GM21786 (cell line): Measurements from ENCODE around the gene COL13A1.
A peak's percentile ranks its signal among the peaks of the same experiment; 100 is the strongest.

Experiments used
- ATAC-seq: cut with Tn5 transposase; IDR thresholded peaks from one replicate; pipeline ENCODE4 v1.9.1; 2021; ENCODE audit not compliant: unreplicated experiment

The COL13A1 gene

DNA sequence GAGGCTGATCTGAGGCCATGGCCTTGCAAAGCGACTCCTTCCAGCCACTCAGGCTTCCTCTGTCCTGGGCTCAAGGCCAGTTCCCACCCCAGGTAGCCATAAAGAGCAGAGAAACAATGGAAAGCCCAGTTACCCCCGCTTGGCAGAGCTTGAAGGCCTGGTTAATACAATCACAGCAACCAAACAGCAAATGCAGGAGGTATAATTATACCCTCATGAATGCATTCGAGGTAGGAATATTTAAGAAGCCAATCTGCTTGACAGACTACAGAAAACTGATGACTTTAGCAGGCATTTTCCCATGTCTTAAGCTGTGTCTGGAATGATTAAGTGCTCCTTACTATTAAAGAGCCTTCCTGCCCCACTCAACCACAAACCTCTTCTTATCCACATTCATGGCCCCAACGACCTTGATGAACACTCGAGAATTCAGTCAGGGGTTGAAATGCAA lies 136.9 kb downstream of the COL13A1 start:
- ATAC-seq, result no peak

DNA sequence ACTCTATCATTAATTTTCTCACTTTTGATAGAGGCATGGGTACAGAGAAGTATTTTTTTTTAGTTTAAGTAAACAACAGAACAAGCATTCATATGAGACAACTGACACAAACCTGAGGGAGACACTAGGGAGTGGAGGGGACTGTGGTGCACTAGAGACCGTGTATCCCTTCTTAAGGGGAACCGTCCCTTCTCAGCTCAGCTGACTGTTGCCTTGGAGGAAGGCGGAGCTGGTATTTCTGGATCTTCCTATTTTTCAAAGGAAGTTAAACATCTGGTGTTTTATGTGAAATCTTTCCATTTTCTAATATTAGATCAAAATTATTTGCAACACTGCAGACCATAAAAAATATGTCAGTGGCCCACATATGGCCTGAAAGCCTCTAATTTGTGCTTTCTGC lies 137.4 kb downstream of the COL13A1 start:
- ATAC-seq, result no peak

DNA sequence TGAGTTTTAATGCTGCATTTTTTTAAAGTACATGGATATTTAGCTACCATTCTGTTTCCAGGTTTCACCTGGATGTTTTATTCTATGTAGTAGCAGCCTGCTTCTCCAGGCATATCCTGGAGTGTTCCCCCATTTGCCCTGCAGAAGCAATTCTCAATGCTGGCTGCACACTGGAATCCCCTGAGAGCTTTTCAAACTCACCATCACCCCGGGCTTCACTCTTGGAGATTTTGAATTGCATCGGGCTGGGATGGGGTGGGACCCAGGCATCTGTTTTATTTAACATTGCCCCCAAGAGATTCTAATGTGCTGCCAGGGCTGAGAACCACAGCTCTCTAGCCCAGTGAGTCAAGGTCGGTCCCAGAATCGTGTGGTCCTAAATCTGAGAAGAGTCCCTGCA lies 137.8 kb downstream of the COL13A1 start:
- no peak for ATAC-seq

DNA sequence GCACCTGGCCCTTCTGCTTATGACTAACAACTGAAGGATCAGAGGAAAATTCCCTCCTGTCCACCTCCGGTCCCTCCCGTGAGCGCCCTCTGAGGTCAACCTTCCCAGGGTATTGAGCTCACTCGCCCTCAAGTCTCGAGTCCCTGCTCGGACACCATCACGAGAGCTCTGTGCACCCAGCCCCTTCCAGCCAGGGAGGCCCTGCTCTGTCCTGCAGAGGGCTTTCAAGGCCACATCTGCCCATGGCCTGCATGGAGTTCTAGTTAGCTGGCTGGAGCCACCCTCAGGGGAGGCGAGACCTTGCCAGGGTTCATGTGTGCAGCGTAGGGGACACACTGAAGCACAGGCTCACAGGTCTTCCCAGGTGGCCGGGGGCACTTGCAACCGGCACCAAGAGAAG lies 140.0 kb downstream of the COL13A1 start:
- ATAC-seq, result no peak

DNA sequence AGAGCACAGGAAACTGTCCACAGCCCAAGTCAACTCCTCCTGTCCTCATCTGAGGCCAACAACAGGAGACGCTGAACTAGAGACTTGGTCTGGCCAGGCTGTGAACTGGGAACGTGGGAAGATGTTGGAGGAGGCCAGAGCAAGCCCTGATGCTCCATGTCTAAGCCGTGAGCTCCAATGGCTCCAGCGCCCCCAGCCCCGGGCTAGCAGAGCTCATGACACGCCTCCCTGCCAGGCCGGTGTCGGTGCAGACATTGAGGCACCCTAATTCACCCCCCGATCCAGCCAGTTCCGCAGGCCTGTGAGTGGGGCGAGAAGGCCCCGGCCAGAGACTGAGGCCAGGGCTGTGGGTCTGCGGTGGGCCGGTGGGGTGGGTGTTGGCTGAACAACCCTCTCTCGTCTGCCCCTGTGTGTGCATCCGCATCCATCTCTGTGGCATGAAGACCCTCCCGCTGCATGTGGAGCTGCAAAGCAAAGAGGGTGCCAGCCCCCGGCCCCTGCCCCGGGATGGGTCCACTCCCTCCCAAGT lies 141.7 kb downstream of the COL13A1 start:
- no peak for ATAC-seq

DNA sequence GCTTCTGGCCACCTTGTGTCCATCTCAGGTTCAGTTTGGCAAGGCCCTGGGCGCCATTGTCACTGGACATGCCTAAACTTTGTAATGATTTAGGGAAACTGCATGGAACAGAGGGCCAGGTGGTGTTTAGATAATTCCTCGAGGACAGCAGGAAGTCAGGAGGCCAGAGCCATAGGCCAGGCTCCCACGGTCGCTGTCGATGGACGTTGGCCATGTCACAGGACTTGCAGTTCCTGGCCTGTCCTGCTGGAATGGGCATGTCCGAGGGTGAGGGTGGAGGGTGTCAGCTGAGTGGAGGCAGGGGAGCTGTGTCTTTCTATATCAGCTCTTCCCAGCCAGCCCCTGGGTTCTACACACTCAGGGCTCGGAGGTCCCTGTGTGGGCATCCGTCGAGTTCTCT lies 143.1 kb downstream of the COL13A1 start:
- ATAC-seq, result no peak

DNA sequence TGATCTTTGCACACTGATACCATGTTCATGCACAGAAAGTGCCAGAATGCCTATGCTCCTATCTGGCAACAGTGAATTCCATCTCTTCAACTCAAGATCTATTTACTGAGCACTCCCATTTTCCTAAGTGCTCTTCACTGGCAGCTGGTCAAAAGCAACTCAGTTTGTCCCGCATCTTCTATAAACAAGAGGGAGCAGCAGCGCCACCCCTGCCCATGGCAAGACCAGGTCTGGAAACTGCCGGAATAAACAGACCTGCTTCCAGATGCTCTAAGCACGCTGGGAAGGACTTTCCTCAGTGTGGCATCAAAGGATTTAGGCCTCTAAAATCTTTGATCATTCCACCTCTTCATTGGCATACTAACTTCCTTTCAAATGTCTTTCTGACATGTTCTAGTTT lies 146.6 kb downstream of the COL13A1 start:
- no peak for ATAC-seq

DNA sequence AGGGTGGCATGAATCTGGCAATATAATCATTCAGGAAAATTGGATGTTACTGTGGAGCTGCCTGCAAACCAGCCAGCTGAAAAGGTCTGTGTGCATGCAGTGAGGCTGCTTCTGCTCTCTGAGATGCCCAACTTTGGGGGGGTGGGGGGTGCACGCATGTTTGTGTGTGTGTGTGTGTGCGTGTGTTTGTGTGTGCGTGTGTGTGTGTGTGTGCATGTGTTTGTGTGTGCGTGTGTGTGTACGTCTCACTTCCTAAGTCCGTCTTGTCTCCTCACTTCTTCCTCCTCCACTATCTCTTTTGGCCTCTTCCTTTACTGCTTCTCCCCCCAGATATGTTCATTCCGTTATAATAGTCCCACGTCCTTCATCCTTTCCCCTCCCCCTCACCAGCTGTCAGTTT lies 148.1 kb downstream of the COL13A1 start:
- ATAC-seq, result no peak

DNA sequence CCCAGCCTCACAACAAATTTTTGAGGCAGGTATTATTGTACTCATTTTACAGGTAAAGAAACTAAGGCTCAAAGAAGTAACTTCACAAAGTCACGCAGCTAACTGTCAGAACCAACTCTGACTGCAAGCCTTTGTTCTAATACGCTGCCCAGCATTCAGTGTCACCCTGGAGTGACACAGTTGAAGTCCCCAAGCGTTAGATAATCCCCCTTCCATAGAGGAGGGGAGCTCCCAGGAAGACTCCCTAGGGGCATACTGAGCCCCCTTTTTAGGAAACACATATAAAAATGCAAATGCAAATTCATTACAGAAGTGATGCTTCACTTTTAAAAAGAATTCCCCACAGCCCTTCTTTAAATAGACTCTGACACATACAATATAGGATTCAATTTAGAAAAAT lies 150.0 kb downstream of the COL13A1 start:
- no peak for ATAC-seq

DNA sequence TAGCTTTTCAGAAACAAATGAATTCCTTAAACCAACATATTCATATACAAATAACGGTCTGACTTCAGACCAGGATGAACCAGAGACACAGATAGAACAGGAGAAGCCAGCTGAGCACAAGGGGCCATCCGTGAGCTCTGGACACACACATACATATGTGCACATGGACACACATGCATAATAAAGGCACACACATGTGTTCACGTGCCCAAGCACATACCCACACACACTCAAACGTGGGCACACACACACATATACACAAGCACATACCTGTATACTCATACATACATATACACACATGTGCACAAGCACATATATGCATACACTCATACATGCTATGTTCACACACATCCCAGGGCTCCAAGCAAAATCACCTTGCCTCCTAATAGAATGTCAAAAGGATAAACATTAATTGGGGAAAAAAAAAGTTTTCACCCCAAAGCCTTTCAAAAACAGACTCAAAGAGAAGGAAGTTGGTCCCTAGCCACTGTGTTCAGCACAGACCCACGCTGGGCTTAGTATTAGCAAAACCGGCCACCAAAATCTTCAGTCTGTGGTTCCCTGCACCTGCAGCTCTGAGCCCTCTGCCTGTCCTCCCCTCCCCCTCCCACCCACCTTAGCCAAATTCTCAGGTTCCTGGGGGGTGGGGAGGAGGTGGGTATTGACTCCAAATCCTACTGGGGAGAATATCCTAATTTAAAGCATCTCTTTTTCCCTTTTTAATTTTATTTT lies 150.5 kb downstream of the COL13A1 start:
- peak; percentile 36 for ATAC-seq

DNA sequence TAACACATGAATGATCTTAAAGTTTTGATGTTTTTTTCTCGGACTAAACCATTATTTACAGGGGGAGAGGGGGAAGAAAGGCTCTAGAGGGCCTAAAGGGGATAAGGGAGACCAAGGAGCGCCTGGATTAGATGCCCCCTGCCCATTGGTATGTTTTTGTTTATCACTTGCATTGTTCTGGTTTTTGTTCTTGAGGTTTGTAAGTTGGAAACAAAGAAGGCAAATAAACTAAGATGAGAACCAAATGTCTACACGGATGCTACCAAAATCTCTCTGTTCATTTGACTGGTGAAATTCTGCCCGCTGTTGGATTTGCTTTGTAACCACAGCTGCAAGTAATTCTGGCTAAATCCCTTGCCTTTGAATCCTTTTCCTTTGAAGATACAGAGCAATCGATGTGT lies 151.1 kb downstream of the COL13A1 start:
- no peak for ATAC-seq

DNA sequence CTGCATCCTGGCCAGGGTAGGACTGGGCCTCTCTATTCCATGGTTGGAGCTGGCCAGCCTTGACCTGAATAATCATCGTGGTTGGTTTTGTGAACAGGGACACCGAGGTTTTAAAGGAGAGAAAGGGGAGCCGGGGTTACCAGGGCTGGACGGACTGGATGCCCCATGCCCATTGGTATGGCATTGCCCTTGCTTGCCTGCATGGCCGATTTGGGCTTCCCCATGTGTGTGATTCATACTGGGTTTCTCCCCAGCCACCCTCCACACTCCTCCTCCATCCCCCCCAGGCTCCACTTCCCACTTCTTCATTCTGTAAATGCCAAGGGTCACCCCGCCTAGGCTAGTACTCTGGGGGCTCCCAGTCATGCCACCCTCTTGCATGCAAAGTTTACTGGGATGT lies 152.1 kb downstream of the COL13A1 start:
- peak; percentile 39 for ATAC-seq

DNA sequence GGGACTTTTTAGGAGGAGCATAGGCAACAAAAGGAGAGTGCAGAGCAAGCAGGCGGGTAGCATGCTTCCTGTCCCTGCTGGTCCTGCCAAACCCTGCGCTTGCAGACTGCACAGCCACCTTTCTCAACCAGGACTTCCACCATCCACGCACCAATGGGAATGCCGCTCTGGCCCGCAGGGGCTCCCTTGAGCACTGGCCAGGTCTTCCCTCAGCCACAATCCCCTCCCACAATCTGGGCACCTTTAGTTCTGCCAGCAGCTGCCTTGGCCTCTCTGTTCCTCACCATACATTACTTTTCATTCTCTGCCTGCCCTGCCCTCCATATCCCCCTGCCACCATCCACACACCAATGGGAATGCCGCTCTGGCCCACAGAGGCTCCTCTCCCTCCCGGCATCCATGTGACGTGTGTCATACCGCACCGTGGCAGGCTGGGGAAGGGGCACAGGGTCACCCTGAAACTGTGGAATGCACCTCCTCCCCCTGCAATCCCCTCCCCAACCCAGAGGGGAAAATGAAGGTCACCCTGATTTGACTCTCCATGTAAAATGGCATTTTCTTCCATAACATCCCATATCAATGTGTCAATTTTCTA lies 153.6 kb downstream of the COL13A1 start:
- no peak for ATAC-seq

DNA sequence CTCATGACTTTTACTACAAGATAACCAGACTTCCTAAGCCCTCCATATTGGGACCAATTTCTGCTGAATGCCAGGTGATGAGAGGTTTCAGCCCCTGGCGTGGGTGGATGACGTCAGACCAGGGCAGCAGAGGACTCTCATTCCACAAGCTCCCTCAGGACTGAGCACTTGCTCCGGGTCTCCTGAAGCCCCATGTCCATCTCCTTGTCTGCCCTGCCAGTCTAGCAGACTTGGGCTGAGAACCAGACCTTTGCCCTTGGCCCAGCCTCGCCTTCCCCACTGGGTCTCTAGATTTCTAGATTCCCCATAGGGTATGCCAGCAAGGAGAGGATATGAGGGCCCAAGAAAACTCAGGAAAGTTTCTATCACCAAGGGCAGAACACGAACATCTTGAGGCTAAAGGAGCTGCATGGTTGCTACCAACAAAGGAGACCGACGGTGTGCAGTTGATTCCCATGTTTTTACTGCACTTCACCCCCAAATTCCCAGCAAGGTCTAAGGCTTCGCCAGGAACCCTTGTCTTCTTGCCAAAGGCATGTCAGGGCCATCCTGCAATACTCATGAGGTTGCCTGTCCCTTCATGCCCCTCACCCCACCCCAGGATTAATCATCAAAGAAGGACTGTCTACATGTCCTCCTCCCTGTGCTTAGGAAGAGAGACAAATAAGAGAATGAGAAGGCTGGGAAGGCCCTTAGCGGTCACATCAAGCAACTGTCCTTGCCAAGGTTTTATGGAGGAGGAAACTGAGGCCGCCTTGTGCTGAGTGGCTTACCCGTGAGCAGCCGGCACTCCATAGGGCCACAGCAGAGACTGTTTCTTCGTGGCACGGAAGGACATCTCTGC lies 154.4 kb downstream of the COL13A1 start:
- ATAC-seq, result no peak

DNA sequence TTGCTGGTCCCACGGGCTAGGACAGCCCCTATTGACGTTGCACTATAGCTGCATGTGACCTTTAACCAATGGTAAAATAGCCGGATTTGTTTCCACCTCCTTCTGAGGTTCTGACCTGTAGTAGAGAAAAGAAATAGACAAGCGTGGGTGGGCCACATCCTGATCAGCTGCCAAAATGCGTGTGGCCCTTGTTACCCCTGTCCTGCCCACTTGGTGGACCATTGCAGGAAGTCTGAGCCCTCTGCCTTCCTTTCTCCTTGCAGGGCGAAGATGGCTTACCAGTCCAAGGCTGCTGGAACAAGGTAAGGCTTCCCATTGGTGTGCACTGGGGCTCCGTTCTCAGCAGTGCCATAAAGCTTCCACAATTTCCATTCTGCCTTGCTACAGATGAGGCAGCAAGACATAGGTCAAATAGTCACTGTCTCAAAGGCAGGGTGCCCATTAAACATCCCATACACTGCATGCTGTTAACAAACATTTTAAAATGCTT lies 155.1 kb downstream of the COL13A1 start:
- no peak for ATAC-seq

DNA sequence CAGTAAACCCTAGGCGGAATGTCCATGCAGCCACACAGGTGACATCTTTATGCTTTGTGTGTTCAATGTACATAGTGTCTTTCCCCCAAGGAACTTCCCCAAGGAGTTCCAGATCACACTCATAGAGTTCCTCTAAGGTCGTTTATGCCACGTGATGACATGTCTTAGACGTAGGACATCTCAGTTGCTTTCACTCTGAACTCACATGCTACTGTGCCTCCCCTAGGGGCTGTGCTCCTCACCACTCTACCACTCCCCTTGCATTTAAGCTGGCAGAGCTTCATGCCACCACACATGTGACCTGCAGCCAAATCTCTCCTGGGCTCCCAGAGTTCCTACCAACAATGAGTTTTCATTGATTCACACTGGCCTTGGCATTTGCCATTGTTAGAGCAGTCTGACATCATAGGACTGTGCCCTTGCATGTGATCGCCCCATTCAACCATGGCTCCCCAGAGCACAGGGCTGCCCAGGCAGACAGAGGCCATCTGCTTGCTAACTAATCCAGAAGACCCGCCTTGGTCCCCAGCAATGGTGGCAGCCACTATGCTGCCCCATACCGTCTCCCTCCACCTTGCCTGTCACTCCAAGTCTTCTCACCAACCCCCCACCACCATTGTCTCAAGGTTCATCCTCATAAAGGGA lies 155.7 kb downstream of the COL13A1 start:
- no peak for ATAC-seq

DNA sequence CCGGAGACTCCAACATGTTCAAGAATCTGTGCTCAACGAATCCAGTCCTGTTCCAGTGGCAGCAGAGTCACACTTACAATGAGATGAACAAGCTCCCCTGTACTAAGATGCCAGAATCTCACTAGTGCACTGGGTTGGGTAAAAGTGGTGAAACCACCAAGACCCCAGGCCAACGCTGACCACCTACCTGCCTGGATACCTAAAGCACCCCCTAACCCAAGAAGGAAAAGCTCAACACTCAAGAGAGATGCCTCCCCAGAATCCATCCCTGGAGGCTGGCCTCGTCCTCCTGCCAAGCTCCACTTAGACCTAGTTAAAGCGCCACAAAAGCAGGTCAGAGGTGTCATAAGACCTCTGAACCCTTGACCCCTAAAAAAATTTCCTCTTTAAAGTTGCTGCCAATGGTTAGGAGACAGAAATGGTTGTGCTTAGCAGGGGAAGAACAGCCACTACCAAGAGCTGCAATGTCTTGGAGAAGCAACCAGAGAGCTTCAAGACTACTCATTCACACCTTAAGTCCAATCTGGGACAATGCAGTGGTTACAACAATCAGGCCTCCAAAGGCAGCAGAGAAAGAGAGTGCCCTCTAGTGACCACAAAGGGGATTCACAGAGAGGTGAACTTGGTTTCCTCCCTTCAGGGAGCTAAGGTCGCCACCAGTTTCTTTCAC lies 156.3 kb downstream of the COL13A1 start:
- peak; percentile 39 for ATAC-seq

DNA sequence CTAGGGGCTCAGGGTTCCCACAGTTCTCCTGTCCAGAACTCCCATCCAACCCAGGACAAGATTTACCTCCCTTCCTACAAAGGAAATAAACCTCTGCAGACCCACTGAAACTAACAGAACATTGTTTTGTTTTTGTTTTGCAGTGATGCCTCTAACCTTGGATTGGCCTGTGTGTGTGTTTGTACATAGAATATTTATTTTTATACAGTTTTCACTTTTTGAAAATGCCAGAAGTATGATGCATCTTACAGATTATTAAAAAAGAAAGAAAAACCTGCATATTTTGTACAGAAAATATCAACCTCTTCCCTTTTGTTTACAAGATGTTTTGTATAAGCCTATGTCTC lies 156.8 kb downstream of the COL13A1 start:
- ATAC-seq, result no peak

DNA sequence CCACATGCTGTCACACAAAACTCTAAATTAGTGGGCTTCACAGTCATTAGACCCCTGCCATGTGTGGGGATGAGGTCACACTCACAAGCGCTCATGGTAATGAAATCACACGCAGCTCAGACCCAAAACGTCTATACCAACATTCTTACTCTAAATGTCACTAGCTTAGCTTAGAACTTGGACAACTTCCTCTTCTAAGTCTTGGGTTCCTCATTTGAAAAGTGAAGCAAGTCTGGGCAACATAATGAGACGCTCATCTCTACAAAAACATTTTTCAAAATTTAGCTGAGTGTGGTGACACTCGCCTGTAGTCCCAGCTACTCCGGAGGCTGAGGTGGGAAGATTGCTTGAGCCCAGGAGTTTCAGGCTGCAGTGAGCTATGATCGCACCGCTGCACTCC lies 158.2 kb downstream of the COL13A1 start:
- ATAC-seq, result no peak

DNA sequence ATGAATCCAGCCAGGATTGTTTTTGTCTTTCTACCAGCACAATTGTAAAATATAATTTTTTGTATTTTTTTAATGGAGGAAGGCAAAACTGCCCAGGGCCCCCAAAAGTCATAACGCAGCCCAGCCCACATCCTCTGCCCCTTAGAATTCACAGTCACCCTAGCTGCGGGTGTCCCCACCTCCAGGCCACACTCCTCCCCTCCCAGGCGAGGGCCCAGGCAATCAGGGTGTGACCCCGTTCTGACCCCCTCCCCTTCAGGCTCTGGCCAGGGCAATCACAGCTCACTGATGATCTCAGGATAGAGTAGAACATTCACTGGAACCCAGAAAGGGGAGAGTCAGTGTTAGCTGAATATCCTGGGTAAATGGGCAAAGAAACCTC lies 158.9 kb downstream of the COL13A1 start:
- no peak for ATAC-seq
